Ascending aorta (tissue), 2 donors: ENCODE data around the gene NRSN1. TPM values are rescaled to one million over a fixed set of nuclear protein-coding genes. Genes with fewer than 3 reads are reported as not detected.

Source experiments
- DNase-seq, 2 donors: peaks; one replicate each; pipeline ENCODE4 v3.0.0-alpha.2; 2019; ENCODE audit warnings: low spot score in 2 of 2
- H3K27ac ChIP-seq, 2 donors: fragments of 200-600 bp; sonication (generic); one replicate each; pipeline ENCODE4 v1.5.1; 2016 to 2017; ENCODE audit warnings: mild to moderate bottlenecking in 1 of 2
- H3K27me3 ChIP-seq: fragments of 200-600 bp; sonication (generic); one replicate; pipeline ENCODE4 v1.5.1; 2017
- H3K36me3 ChIP-seq, 2 donors: fragments of 200-600 bp; sonication (generic); one replicate each; pipeline ENCODE4 v1.5.1; 2016
- H3K4me1 ChIP-seq, 2 donors: fragments of 200-600 bp; sonication (generic); one replicate each; pipeline ENCODE4 v1.5.1; 2016 to 2017; ENCODE audit warnings: mild to moderate bottlenecking in 1 of 2
- H3K4me3 ChIP-seq, 2 donors: fragments of 200-600 bp; sonication (generic); one replicate each; pipeline ENCODE4 v1.5.1; 2016 to 2017; ENCODE audit warnings: mild to moderate bottlenecking in 1 of 2
- H3K9me3 ChIP-seq, 2 donors: fragments of 200-600 bp; sonication (generic); one replicate each; pipeline ENCODE4 v1.5.1; 2016
- CTCF ChIP-seq, 3 experiments: fragments of 200-600 bp in 2 of 3; fragments of 450-650 bp in 1 of 3; sonication (generic) in 2 of 3; IDR thresholded peaks; one replicate each; pipeline ENCODE4 v1.5.1; 2016 to 2019; ENCODE audit warnings: antibody characterized with exemption in 3 of 3, mild to moderate bottlenecking in 1 of 3, moderate library complexity in 1 of 3
- intact Hi-C: fragments of 100-400 bp; cut with DNase I; formaldehyde crosslinking; loops from one replicate; pipeline ENCODE4 v1.15.1; 2023
- total RNA-seq: library from RNA; depleted of rRNA; stranded (reverse); fragments of >200 nt; gene quantifications from one replicate; pipeline ENCODE4 v1.1.0, GENCODE V29; 2016

The NRSN1 gene
- total RNA-seq, 1 donor from 2014 or later: not detected

GRCh38 chr6:24106291-24106690 is 19.7 kb upstream of the NRSN1 start:
- no peaks in the 10 kb centered on the region for H3K36me3 ChIP-seq
- H3K27me3 ChIP-seq: no peaks in the 10 kb centered on the region
- intact Hi-C loops: no loop called here
- H3K27ac ChIP-seq: no peak overlapping the region
- H3K9me3 ChIP-seq: no peaks in the 10 kb centered on the region
- H3K4me1 ChIP-seq: no peaks in the 10 kb centered on the region
- DNase-seq: no peak
- H3K4me3 ChIP-seq: no peak overlapping the region
- no peak for TF ChIP-seq CTCF (IDR thresholded peaks at IDR 0.05)

DNA sequence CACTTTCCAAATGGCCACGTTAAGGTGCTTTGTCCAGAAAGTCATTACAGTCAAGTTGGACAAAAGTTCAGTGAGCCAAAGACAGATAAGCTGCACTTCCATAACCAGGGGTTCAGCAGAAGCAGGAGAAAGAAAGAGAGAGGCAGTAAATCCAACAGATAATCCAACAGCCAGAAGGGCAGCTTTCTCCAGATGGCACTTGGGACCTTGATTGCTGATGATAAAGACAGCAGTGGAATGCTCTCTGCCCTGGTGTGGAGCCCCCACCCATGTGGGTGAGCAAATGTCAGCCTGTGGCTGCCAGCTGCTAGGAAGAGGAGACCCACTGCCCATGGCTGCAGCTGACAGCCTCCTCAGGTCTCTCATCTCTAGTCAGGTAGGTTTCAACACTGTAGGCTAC is 18.7 kb upstream of the NRSN1 start:
- Histone ChIP-seq H3K4me1 (no peaks in the 10 kb centered on the region), H3K27me3 (no peaks in the 10 kb centered on the region), H3K4me3 (no peak overlapping the region), H3K36me3 (no peaks in the 10 kb centered on the region), H3K9me3 (no peaks in the 10 kb centered on the region), H3K27ac (no peak overlapping the region)
- DNase-seq: no peak
- intact Hi-C loops: no loop called here
- TF ChIP-seq CTCF (IDR thresholded peaks at IDR 0.05): no peak

DNA sequence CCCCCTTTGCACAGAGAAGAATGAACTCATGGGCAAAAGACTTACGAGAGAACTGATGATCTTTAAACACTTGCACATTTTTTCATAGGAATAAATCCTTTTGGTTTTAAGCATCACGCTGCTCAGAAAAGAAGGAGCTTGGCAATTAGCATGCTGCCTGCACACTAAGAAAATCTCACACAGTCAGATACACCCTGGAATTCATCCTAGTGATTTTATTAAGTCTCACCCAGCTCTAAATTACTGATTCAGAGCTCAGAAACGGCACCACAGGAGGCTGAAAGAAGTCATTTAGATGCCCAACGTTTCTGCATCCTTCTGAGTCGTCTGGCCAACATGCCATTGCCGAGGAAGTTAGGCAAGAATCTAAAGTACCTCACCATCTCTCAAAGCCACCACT is 18.0 kb upstream of the NRSN1 start:
- H3K4me3 ChIP-seq: no peak overlapping the region
- H3K9me3 ChIP-seq: no peaks in the 10 kb centered on the region
- no peak overlapping the region for H3K27ac ChIP-seq
- no peak for DNase-seq
- H3K36me3 ChIP-seq: no peaks in the 10 kb centered on the region
- intact Hi-C loops: no loop called here
- no peaks in the 10 kb centered on the region for H3K4me1 ChIP-seq
- no peaks in the 10 kb centered on the region for H3K27me3 ChIP-seq
- no peak for TF ChIP-seq CTCF (IDR thresholded peaks at IDR 0.05)

- intact Hi-C loops: no loop called here
- Histone ChIP-seq H3K4me3 (no peak overlapping the region), H3K36me3 (no peaks in the 10 kb centered on the region), H3K27ac (no peak overlapping the region), H3K9me3 (no peaks in the 10 kb centered on the region), H3K27me3 (no peaks in the 10 kb centered on the region), H3K4me1 (no peaks in the 10 kb centered on the region)
- DNase-seq: no peak
- TF ChIP-seq CTCF (IDR thresholded peaks at IDR 0.05): no peak
These were observed 15.6 kb upstream of the NRSN1 start for GRCh38 chr6:24110417-24110816.

GRCh38 chr6:24113891-24114290 is 12.1 kb upstream of the NRSN1 start:
- no peak for TF ChIP-seq CTCF (IDR thresholded peaks at IDR 0.05)
- no peak for DNase-seq
- Histone ChIP-seq H3K9me3 (no peaks in the 10 kb centered on the region), H3K36me3 (no peaks in the 10 kb centered on the region), H3K4me3 (no peak overlapping the region), H3K4me1 (no peaks in the 10 kb centered on the region), H3K27me3 (no peaks in the 10 kb centered on the region), H3K27ac (no peak overlapping the region)
- intact Hi-C loops: no loop called here

DNA sequence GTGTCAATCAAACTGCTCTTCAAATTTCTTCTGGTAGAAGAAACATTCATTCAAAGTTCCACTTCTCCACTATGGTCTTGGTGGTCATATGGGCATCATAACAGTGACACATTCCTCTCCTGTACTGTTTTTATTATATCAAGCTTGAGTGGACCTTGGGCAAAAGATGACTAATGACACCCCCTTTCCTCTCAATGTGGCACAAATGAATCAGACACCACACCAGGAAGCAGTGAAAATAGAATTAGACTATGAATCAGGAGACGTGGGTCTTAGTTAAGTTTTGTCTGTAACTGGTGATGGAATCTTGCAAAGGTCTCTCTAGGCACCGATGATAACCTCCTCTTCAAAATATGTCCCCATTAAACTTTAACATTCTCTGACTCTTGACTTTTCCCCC is 9.0 kb upstream of the NRSN1 start:
- Histone ChIP-seq H3K4me1 (no peaks in the 10 kb centered on the region), H3K4me3 (no peak overlapping the region), H3K36me3 (no peaks in the 10 kb centered on the region), H3K27me3 (no peaks in the 10 kb centered on the region), H3K27ac (no peak overlapping the region), H3K9me3 (no peaks in the 10 kb centered on the region)
- no peak for DNase-seq
- TF ChIP-seq CTCF (IDR thresholded peaks at IDR 0.05): no peak
- intact Hi-C loops: no loop called here
